Measurements from ENCODE around the gene RPS27A. TPM values are rescaled to one million over a fixed set of nuclear protein-coding genes. Genes with fewer than 3 reads are reported as not detected.
"Not testable (repeated sequence)": the region's sequence is repeated elsewhere in the genome, so short reads cannot be mapped to it uniquely, and the experiment has no call there.

Gene RPS27A
- total RNA-seq (1,561 and 1,678 TPM in 2 replicates), polyA plus RNA-seq (2,956 and 3,107 TPM in 2 replicates), polyA minus RNA-seq (369 and 486 TPM in 2 replicates)
- total RNA-seq (2013): 5,777 TPM

- Histone ChIP-seq H3K27me3 (replicated peaks in 1 of 4; ENCODE audit: control extremely low read depth in 1 of 4, control insufficient read depth in 3 of 4, insufficient read depth in 4 of 4, low read length in 3 of 4) (no peaks in the 10 kb centered on the region), H3K79me2 (ENCODE audit: control insufficient read depth, insufficient read depth, low read length) (peaks cover 32% of the 10 kb centered on the region), H3K36me3 (replicated peaks in 1 of 2; ENCODE audit: control extremely low read depth in 1 of 2, control insufficient read depth in 1 of 2, extremely low read depth in 1 of 2, insufficient read depth in 2 of 2, low read length in 1 of 2) (peaks cover 0 to 38% of the 10 kb centered on the region in 2 experiments), H3K4me3 (ENCODE audit: control extremely low read depth in 1 of 5, extremely low read depth in 1 of 5, insufficient read depth in 1 of 5, low read depth in 2 of 5, low read length in 4 of 5) (peak within 1 kb of the TSS; percentile 72 to 98 (median 94)), H4K20me1 (ENCODE audit: control insufficient read depth, insufficient read depth, low read length, poor library complexity, severe bottlenecking) (peaks cover 15% of the 10 kb centered on the region), H3K4me2 (replicated peaks; ENCODE audit: low read depth, low read length, poor library complexity, severe bottlenecking) (peak within 1 kb of the TSS; percentile 87), H3K4me1 (ENCODE audit: control insufficient read depth in 2 of 2, insufficient read depth in 2 of 2, low read length in 2 of 2) (peaks cover 28 to 39% of the 10 kb centered on the region in 2 donors), H2AFZ (ENCODE audit: insufficient read depth, low read depth, low read length, poor library complexity, severe bottlenecking) (peak within 1 kb of the TSS; percentile 93), H3K9ac (ENCODE audit: low read length) (peak within 1 kb of the TSS; percentile 99), H3K9me3 (ENCODE audit: control extremely low read depth in 1 of 3, control insufficient read depth in 2 of 3, insufficient read depth in 1 of 3, low read length in 2 of 3) (no peaks in the 10 kb centered on the region), H3K27ac (ENCODE audit: low read length in 2 of 2) (peak within 1 kb of the TSS; percentile 95 to 98)
- intact Hi-C loops (cut with micrococcal nuclease): loop anchor here (1.0 to 5.0 kb wide), 10 partner anchors 9 to 1465 kb away; partner anchors contain the start of genes ACYP2, CCDC88A, CFAP36 and CHAC2
- H3K27me3 Mint-ChIP-seq: no peaks in the 10 kb centered on the region
- POLR2A ChIA-PET: interaction anchor here (0.6 to 1.7 kb wide), 7 partner anchors 9 to 509 kb away, joined by 4 to 26 read pairs (median 7); partner anchors contain the start of genes EML6, MTIF2 and RTN4
- H3K4me1 Mint-ChIP-seq: peaks cover 54% of the 10 kb centered on the region
- CTCF ChIA-PET: interaction anchor here (1.0 kb wide), 3 partner anchors 8 to 343 kb away, joined by 3 to 5 read pairs (median 4); no protein-coding TSS in a partner anchor
- DNase-seq: peak; percentile 97
- 0% methylated on average over 27 of the region's 37 CpGs for WGBS (ENCODE audit: insufficient coverage)
- peak; percentile 87 for ATAC-seq (ENCODE audit: low read depth)
- TF ChIP-seq EZH2 (IDR thresholded peaks at IDR 0.05; ENCODE audit: borderline replicate concordance, insufficient read depth, low read depth, low read length, poor library complexity, severe bottlenecking) (no peak), CTCF (IDR thresholded peaks at IDR 0.05) (no peak)
- H3K27ac Mint-ChIP-seq: peak within 1 kb of the TSS; percentile 99
- peaks cover 4% of the 10 kb centered on the region for H3K9me3 Mint-ChIP-seq (ENCODE audit: insufficient read depth)
- H3K4me3 Mint-ChIP-seq: peak within 1 kb of the TSS; percentile 94
Observed at GRCh38 chr2:55232084-55232862, at the start of gene RPS27A, which contains the start of gene CLHC1. Gene RPS27A, plus strand, starts transcription at chr2:55232688. Its CDS starts 137 bp downstream, at chr2:55232825. Gene CLHC1, minus strand, starts transcription at chr2:55232293. Its CDS starts 9,882 bp downstream, at chr2:55222411.

- H3K4me1 Mint-ChIP-seq; H3K4me3 ChIP-seq (ENCODE audit: control extremely low read depth in 1 of 5, extremely low read depth in 1 of 5, insufficient read depth in 1 of 5, low read depth in 2 of 5, low read length in 4 of 5); H3K9me3 ChIP-seq (ENCODE audit: control extremely low read depth in 1 of 3, control insufficient read depth in 2 of 3, insufficient read depth in 1 of 3, low read length in 2 of 3); H3K27me3 ChIP-seq (replicated peaks in 1 of 4; ENCODE audit: control extremely low read depth in 1 of 4, control insufficient read depth in 3 of 4, insufficient read depth in 4 of 4, low read length in 3 of 4); DNase-seq; H3K27ac ChIP-seq (ENCODE audit: low read length in 2 of 2); H3K36me3 ChIP-seq (replicated peaks in 1 of 2; ENCODE audit: control extremely low read depth in 1 of 2, control insufficient read depth in 1 of 2, extremely low read depth in 1 of 2, insufficient read depth in 2 of 2, low read length in 1 of 2); H3K4me3 Mint-ChIP-seq; H3K9me3 Mint-ChIP-seq (ENCODE audit: insufficient read depth); ATAC-seq (ENCODE audit: low read depth); H3K4me2 ChIP-seq (replicated peaks; ENCODE audit: low read depth, low read length, poor library complexity, severe bottlenecking); H3K27me3 Mint-ChIP-seq; H3K79me2 ChIP-seq (ENCODE audit: control insufficient read depth, insufficient read depth, low read length); H3K9ac ChIP-seq (ENCODE audit: low read length); POLR2A ChIA-PET; H4K20me1 ChIP-seq (ENCODE audit: control insufficient read depth, insufficient read depth, low read length, poor library complexity, severe bottlenecking); intact Hi-C loops (cut with micrococcal nuclease); H2AFZ ChIP-seq (ENCODE audit: insufficient read depth, low read depth, low read length, poor library complexity, severe bottlenecking); H3K27ac Mint-ChIP-seq; H3K4me1 ChIP-seq (ENCODE audit: control insufficient read depth in 2 of 2, insufficient read depth in 2 of 2, low read length in 2 of 2): not testable (repeated sequence)
- CTCF ChIA-PET: interaction anchor here (0.7 to 2.9 kb wide), 2 partner anchors 11 to 432 kb away, joined by 3 to 12 read pairs; no protein-coding TSS in a partner anchor
- 100% methylated on average over 1 of the region's 8 CpGs for WGBS (ENCODE audit: insufficient coverage)
Observed at GRCh38 chr2:55186837-55187236, 45.7 kb upstream of the RPS27A start.

- H4K20me1 ChIP-seq (ENCODE audit: control insufficient read depth, insufficient read depth, low read length, poor library complexity, severe bottlenecking); H3K27me3 Mint-ChIP-seq; H3K9ac ChIP-seq (ENCODE audit: low read length); H2AFZ ChIP-seq (ENCODE audit: insufficient read depth, low read depth, low read length, poor library complexity, severe bottlenecking); H3K4me1 Mint-ChIP-seq; POLR2A ChIA-PET; CTCF ChIA-PET; H3K9me3 Mint-ChIP-seq (ENCODE audit: insufficient read depth); H3K79me2 ChIP-seq (ENCODE audit: control insufficient read depth, insufficient read depth, low read length); H3K36me3 ChIP-seq (replicated peaks in 1 of 2; ENCODE audit: control extremely low read depth in 1 of 2, control insufficient read depth in 1 of 2, extremely low read depth in 1 of 2, insufficient read depth in 2 of 2, low read length in 1 of 2); H3K27ac Mint-ChIP-seq; H3K27me3 ChIP-seq (replicated peaks in 1 of 4; ENCODE audit: control extremely low read depth in 1 of 4, control insufficient read depth in 3 of 4, insufficient read depth in 4 of 4, low read length in 3 of 4); H3K9me3 ChIP-seq (ENCODE audit: control extremely low read depth in 1 of 3, control insufficient read depth in 2 of 3, insufficient read depth in 1 of 3, low read length in 2 of 3); intact Hi-C loops (cut with micrococcal nuclease); H3K4me2 ChIP-seq (replicated peaks; ENCODE audit: low read depth, low read length, poor library complexity, severe bottlenecking); H3K27ac ChIP-seq (ENCODE audit: low read length in 2 of 2); H3K4me3 Mint-ChIP-seq; DNase-seq; H3K4me1 ChIP-seq (ENCODE audit: control insufficient read depth in 2 of 2, insufficient read depth in 2 of 2, low read length in 2 of 2); H3K4me3 ChIP-seq (ENCODE audit: control extremely low read depth in 1 of 5, extremely low read depth in 1 of 5, insufficient read depth in 1 of 5, low read depth in 2 of 5, low read length in 4 of 5); ATAC-seq (ENCODE audit: low read depth): not testable (repeated sequence)
- WGBS (ENCODE audit: insufficient coverage): 100% methylated on average over 1 of the region's 2 CpGs
Observed at GRCh38 chr2:55191888-55192287, 40.6 kb upstream of the RPS27A start.
